Effector memory CD8-positive, alpha-beta T cell (primary cell): ENCODE results near the gene DGKG.

Experiments
- ATAC-seq: fragments of 150-1000 bp; cut with Tn5 transposase; replicated peaks from 2 replicates; pipeline ENCODE4 v1.10.0; 2021; ENCODE audit warnings: mild to moderate bottlenecking, moderate library complexity
- DNase-seq, 3 experiments: peaks; one replicate each; pipeline ENCODE4 v3.0.0; 2021
- H3K27ac Mint-ChIP-seq, 2 donors: one replicate each; pipeline ENCODE4 v1.8.0; 2022; ENCODE audit warnings: mild to moderate bottlenecking in 2 of 2, mixed read lengths in 2 of 2, moderate library complexity in 2 of 2
- H3K27me3 Mint-ChIP-seq, 2 donors: one replicate each; pipeline ENCODE4 v1.8.0; 2022; ENCODE audit warnings: mixed read lengths in 2 of 2
- H3K36me3 Mint-ChIP-seq: one replicate; pipeline ENCODE4 v1.8.0; 2022; ENCODE audit warnings: mild to moderate bottlenecking, moderate library complexity, mixed read lengths; ENCODE audit not compliant: insufficient read depth
- H3K4me1 Mint-ChIP-seq, 2 donors: one replicate each; pipeline ENCODE4 v1.8.0; 2022; ENCODE audit warnings: low read depth in 2 of 2, mixed read lengths in 2 of 2
- H3K4me3 Mint-ChIP-seq, 2 donors: one replicate each; pipeline ENCODE4 v1.8.0; 2022; ENCODE audit warnings: mild to moderate bottlenecking in 2 of 2, mixed read lengths in 2 of 2, moderate library complexity in 2 of 2
- H3K9me3 Mint-ChIP-seq, 2 donors: one replicate each; pipeline ENCODE4 v1.8.0; 2022; ENCODE audit warnings: mixed read lengths in 2 of 2

Gene DGKG

DNA sequence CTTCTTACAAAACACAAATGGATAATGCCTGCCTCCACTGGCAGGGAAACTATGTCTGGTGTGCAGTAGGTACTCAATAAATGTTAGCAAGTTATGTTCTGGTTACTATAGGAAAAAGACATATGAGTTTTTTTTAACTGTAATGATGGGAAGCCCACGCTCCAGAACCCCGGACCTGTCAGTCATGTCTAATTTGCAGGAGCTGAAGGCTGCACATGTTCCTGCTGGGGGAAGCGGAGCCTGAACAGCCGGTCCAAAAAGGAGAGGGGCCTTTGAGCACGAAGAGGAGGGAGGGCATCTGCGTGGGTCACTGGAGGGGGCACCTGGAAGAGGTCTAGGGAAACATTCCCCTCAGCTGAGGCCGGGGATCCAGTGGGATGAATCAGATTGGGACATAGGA is 113.2 kb downstream of the DGKG start:
- no peak for DNase-seq
- H3K36me3 Mint-ChIP-seq = no peaks in the 10 kb centered on the region
- no peaks in the 10 kb centered on the region for H3K9me3 Mint-ChIP-seq
- no peak for ATAC-seq
- peaks cover 46 to 76% of the 10 kb centered on the region in 2 donors for H3K27me3 Mint-ChIP-seq
- no peak overlapping the region for H3K4me3 Mint-ChIP-seq
- no peaks in the 10 kb centered on the region for H3K4me1 Mint-ChIP-seq
- no peak overlapping the region for H3K27ac Mint-ChIP-seq

DNA sequence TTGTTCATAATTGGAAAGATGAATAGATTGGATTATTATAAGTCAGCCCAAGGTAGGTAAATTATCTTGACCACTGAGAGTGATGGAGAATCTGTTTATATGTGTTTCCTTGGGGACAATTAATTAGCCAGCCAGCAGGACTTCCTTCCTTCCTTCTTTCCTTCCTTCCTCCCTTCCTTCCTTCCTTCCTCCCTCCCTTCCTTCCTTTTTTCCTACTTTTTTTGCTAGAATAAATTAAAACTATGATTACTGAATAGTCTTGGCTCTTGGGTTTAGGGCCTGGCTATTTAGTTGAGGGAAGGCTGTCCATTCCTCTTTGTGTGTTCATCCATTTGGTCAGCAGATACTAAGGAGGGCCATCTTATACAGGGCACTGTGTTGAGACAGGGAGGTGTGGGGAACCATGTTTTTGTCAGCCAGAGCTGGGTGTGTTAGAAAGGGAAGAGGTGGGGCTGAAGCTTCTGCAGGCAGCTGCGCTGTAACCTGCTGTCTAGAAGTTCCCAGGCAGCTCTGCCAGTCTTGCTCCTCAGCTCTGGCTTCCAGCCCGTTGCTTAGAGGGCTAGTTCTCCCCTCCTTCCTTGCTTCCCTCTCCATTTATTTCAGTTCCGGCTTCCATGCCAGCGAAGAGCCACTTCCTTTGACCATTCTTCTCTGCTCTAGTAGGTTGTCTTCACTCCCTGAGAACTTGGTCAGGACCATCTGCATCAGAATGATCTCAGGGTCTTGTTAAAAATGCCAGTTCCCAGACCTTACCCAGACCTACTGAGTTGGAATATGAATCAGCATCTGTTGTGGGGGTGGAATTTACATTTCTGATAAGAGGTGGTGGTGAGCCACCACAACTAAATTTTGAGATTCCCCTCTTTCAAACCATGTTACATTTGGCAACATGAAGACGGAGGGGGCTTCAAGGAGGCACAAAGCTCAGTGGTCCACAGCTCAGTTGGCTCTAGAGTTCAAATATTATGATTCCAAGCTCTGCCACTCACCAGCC is 113.9 kb downstream of the DGKG start:
- H3K27me3 Mint-ChIP-seq = peaks cover 47 to 81% of the 10 kb centered on the region in 2 donors
- H3K4me1 Mint-ChIP-seq = no peaks in the 10 kb centered on the region
- H3K36me3 Mint-ChIP-seq = no peaks in the 10 kb centered on the region
- ATAC-seq = no peak
- H3K9me3 Mint-ChIP-seq = no peaks in the 10 kb centered on the region
- DNase-seq = no peak
- H3K27ac Mint-ChIP-seq = no peak overlapping the region
- no peak overlapping the region for H3K4me3 Mint-ChIP-seq

DNA sequence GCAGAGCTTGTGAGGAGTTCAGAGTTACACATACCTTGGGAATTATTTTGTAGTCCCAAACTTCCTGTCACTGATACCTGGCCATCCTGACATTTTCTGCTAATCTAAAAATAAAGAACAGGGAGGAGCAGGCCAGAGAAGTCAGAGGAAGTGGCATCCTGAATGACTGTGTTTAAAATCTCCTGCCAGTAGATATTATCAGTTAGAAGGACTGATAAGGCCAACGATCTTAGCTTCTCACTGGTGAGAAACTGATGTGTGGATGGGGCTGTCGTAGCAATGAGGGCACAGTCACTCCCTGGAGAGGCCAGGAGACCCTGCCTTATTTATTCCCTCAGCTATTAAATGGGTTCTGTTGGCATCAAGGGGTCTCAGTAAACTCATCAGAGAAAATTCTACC is 115.1 kb downstream of the DGKG start:
- Mint-ChIP-seq H3K27ac (no peak overlapping the region), H3K4me3 (no peak overlapping the region), H3K4me1 (peaks cover 0 to 7% of the 10 kb centered on the region in 2 donors), H3K9me3 (no peaks in the 10 kb centered on the region), H3K27me3 (peaks cover 47 to 81% of the 10 kb centered on the region in 2 donors), H3K36me3 (peaks cover 3% of the 10 kb centered on the region)
- DNase-seq (no peak), ATAC-seq (no peak)

DNA sequence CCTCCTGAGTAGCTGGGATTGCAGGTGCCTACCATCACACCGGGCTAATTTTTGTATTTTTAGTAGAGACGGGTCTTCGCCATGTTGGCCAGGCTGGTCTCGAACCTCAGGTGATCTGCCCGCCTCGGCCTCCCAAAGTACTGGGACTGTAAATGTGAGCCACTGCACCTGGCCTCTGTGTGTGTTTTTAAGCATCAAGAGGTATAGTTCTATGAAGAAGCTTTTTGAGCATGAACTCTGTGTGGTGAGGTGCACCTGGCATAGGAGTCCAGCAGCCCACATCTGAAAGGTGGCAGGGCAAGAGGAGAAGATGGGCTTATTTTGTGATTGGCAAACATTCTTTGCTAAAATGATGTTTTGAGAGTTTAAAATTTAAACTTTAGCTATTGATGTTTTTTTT is 118.0 kb downstream of the DGKG start:
- Mint-ChIP-seq H3K27ac (no peak overlapping the region), H3K9me3 (no peaks in the 10 kb centered on the region), H3K36me3 (peaks cover 3% of the 10 kb centered on the region), H3K4me3 (no peak overlapping the region), H3K4me1 (peaks cover 0 to 8% of the 10 kb centered on the region in 2 donors), H3K27me3 (peaks cover 31 to 52% of the 10 kb centered on the region in 2 donors)
- ATAC-seq (no peak), DNase-seq (no peak)

DNA sequence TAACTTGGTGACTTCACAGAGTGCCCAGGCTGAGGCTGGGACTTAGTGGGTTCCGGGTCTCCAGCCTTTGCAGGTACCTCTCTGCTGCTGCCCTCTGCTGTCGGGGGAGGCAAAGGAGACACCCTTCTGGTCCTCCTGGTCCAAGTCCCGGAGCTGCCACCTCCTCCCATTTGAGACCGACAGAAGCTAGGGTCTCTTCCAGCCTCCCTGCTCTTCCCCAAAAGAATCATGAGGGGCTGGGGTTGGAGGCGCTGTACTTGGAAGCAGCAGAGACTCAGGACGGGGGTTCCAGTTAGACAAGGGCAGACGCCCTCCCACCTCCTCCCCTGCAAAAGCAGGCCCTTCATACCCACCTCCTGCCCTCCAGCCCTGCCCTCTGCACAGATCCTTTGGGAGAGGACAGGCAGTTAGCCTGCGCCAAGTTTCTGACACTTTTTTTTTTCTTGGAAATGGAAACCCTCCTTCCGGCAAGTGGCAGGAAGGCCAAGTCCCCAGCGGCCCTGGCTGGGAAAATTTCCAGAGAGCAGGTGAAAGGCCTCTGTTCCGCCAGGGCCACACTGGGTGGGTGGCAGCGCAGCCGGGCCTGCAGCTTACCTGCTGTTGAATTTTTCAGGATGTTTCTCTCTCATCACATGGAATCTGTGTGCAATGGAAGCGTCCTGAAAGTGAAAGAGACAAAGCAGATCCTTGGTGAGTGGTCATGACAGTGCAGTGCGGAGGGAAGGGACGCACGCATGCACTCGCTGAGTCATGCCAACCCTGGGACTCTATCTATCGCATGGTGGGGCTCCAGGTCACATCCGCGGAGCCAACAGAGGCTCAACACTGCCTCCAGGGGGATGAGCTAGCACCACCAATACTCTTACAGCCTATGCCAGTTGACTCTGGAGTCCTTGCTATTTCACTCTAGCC is 119.9 kb downstream of the DGKG start:
- Mint-ChIP-seq H3K36me3 (peaks cover 3% of the 10 kb centered on the region), H3K9me3 (no peaks in the 10 kb centered on the region), H3K27ac (peak overlapping the region in 1 of 2 donors; percentile 29), H3K4me3 (no peak overlapping the region), H3K4me1 (peaks cover 0 to 8% of the 10 kb centered on the region in 2 donors), H3K27me3 (peaks cover 15 to 34% of the 10 kb centered on the region in 2 donors)
- peak; percentile 11 to 17 (median 13) for DNase-seq
- ATAC-seq = peak; percentile 66

DNA sequence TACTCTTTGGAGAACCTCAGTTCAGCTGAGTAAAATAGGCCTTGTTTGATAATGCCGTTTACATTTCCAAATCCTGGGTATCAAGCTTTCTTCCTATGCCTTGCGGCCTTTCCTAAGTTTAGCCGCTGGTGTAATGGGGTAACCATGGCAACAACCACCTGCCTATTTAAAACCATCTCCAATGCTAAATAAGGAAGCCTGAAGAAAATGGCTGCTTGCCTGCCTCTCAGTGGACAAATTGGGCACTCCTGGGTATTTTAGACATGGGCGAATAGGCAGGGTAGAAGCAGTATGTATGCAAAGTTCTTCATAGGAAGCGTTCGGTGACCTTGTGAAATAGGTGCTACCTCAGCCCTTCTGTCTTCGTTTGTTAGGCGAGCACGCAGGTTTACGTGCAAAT is 122.7 kb downstream of the DGKG start:
- no peak overlapping the region for H3K27ac Mint-ChIP-seq
- peaks cover 3% of the 10 kb centered on the region for H3K36me3 Mint-ChIP-seq
- peaks cover 7 to 10% of the 10 kb centered on the region in 2 donors for H3K4me1 Mint-ChIP-seq
- peaks cover 4 to 9% of the 10 kb centered on the region in 2 donors for H3K27me3 Mint-ChIP-seq
- no peak for DNase-seq
- ATAC-seq = no peak
- H3K9me3 Mint-ChIP-seq = no peaks in the 10 kb centered on the region
- H3K4me3 Mint-ChIP-seq = no peak overlapping the region

DNA sequence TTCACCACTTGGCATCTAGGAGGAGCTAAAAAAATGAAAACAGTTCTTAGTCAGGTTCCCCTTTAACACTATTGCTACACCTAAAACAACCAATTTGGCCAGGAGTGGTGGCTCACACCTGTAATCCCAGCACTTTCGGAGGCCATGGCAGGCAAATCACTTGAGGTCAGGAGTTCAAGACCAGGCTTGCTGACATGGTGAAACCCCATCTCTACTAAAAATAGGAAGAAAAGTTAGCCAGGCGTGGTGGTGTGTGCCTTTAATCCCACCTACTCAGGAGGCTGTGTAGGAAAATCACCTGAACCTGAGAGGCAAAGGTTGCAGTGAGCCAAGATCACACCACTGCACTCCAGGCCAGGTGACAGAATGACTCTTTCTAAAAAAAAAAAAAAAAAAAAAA is 124.1 kb downstream of the DGKG start:
- H3K27me3 Mint-ChIP-seq = peaks cover 2 to 4% of the 10 kb centered on the region in 2 donors
- H3K4me3 Mint-ChIP-seq = no peak overlapping the region
- peaks cover 7 to 10% of the 10 kb centered on the region in 2 donors for H3K4me1 Mint-ChIP-seq
- H3K9me3 Mint-ChIP-seq = no peaks in the 10 kb centered on the region
- DNase-seq (no peak), ATAC-seq (no peak)
- no peak overlapping the region for H3K27ac Mint-ChIP-seq
- H3K36me3 Mint-ChIP-seq = peaks cover 3% of the 10 kb centered on the region

DNA sequence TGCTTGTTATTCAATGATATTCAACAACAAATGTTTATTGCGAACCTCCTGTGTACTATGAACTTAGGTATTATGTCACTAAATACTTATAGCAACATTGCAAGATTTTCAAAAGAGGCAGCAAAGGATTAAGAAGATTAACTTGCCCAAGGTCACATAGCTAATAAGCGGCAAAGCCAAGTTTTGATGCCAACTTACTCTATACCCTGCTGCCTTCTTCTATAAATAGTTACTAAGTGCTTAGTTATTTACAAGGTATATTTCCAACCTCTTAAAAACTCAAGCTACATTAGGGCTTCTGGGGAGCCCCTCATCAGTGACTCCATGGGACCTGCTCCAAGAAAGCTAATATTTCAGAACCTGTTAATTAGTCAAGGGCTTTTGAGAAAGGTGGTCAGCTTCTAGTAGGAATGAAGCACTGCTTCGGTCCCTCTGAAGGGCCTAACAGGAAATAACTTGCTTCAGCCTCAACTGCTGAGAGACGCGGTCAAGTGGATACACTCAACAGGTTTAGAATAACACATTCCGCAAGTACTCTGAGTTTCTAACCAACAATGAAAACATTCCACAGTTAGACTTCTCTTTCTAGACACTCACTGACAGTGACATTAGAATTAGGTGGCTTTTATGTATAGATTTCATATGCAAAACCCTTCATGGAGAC is 125.5 kb downstream of the DGKG start:
- no peak overlapping the region for H3K4me3 Mint-ChIP-seq
- no peaks in the 10 kb centered on the region for H3K9me3 Mint-ChIP-seq
- H3K27ac Mint-ChIP-seq = no peak overlapping the region
- peaks cover 2 to 7% of the 10 kb centered on the region in 2 donors for H3K4me1 Mint-ChIP-seq
- H3K27me3 Mint-ChIP-seq = peaks cover 5 to 8% of the 10 kb centered on the region in 2 donors
- ATAC-seq (no peak), DNase-seq (no peak)
- no peaks in the 10 kb centered on the region for H3K36me3 Mint-ChIP-seq

DNA sequence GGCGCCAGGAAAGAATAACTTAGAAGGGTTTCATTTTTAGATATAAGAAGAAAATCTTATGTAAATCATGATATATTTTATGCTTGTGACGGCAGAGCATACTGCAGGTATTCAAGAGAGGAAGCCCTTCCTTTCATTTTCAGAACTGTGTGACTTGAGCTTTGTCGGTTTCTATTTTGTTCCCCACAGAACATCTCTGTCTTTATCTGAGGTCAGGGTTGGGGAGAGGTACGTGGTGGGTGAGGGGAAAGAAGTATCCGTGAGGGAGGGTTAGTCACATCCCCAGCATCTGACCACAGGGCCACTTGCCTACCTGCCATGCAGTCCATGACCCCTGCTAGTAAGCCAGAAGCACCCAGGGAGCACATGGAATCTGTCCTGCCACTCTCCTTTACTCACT is 126.5 kb downstream of the DGKG start:
- peak; percentile 39 for ATAC-seq
- Mint-ChIP-seq H3K4me3 (peak overlapping the region in 1 of 2 donors; percentile 13), H3K9me3 (no peaks in the 10 kb centered on the region), H3K27me3 (peaks cover 5 to 17% of the 10 kb centered on the region in 2 donors), H3K4me1 (peaks cover 2 to 7% of the 10 kb centered on the region in 2 donors), H3K27ac (peak overlapping the region in 1 of 2 donors; percentile 36), H3K36me3 (no peaks in the 10 kb centered on the region)
- no peak for DNase-seq

DNA sequence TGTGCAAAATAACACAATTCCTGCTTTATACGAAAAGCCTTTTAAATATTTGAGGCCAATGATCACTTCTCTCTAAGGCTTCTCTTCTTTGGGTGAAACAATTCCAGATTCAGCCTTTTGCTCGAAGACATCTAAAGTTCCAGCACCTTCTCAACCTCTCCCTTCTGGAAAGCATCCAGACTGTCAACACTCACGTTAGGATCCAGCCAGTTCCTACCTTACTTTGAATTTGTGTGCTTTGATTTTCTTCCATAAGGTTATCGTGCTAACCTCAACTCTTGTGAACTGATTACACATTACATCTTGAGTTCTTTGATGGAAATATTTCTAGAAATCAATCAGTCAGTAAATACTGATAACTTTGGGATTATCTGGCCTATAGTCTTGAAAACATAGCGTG is 127.9 kb downstream of the DGKG start:
- ATAC-seq (no peak), DNase-seq (no peak)
- peaks cover 2 to 7% of the 10 kb centered on the region in 2 donors for H3K4me1 Mint-ChIP-seq
- no peaks in the 10 kb centered on the region for H3K36me3 Mint-ChIP-seq
- H3K4me3 Mint-ChIP-seq = no peak overlapping the region
- H3K27ac Mint-ChIP-seq = no peak overlapping the region
- H3K9me3 Mint-ChIP-seq = no peaks in the 10 kb centered on the region
- H3K27me3 Mint-ChIP-seq = peaks cover 17 to 28% of the 10 kb centered on the region in 2 donors

DNA sequence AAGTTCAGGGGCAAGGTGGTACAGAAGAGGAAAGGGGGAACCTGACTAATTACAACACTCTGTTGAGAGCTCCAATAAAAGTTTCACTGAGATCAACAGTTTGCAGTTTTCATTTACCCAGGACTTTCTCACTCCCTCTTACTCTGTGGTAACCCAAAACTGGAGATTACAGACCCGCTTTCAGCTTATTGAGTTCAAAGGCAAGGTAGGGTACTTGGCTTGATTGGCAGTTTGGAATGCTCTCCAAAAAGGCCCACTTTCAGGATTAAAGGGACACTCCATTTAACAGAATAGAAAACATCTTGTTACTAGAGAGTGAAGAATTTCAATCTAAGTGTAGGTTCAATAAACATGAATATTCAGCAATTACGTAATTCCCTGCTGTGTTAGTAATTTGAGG is 135.6 kb downstream of the DGKG start:
- Mint-ChIP-seq H3K9me3 (no peaks in the 10 kb centered on the region), H3K36me3 (peaks cover 2% of the 10 kb centered on the region), H3K4me3 (no peak overlapping the region), H3K4me1 (no peaks in the 10 kb centered on the region), H3K27me3 (peaks cover 51 to 76% of the 10 kb centered on the region in 2 donors), H3K27ac (no peak overlapping the region)
- ATAC-seq (no peak), DNase-seq (no peak)

DNA sequence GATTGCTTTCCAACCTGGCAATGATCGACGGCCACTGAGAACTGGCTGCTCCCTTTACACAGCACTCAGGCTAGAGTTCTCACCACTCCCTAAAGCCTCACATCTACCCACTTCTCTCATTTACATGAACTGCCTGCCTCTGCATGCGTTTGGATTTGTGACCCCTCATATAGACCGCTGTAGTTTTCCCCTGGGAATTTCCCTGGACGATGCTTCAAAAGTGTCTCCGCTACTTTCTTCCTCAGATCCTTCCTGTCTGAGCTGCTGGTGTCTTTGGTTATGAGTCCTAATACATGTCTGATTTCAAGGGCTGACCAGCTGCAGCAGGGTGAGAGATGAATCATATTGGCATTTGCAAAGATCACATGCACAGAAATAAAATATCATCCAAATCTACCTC is 136.4 kb downstream of the DGKG start:
- DNase-seq (no peak), ATAC-seq (no peak)
- H3K9me3 Mint-ChIP-seq = no peaks in the 10 kb centered on the region
- no peak overlapping the region for H3K27ac Mint-ChIP-seq
- no peaks in the 10 kb centered on the region for H3K4me1 Mint-ChIP-seq
- peaks cover 51 to 77% of the 10 kb centered on the region in 2 donors for H3K27me3 Mint-ChIP-seq
- peaks cover 2% of the 10 kb centered on the region for H3K36me3 Mint-ChIP-seq
- H3K4me3 Mint-ChIP-seq = no peak overlapping the region

DNA sequence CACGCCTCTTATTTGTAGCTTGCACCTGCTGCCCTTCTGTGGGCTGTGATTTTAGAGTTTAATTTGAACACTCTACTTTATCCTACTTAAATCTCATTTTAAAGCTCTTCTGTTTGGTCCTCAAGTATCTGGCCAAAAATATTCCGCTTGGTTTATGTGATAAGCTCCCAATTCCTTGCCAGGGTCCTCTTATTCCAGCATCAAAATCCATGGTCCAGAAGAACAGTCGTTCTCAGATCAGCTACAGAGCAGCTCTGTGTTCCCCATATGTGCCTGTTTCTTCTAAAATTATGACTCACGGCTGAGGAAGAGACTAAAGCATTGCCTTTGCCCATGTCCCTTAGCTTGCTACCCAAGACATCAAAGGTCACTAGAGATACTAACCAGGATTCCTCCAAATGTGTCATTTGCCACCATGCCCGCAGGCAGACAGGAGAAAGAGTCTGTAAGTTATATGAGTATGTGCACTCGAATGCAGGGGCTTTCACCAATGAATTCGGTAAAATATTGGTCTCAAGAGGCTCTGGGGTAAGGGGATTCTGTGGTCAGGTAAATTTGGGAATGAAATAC is 137.9 kb downstream of the DGKG start:
- Mint-ChIP-seq H3K9me3 (no peaks in the 10 kb centered on the region), H3K4me3 (no peak overlapping the region), H3K27ac (no peak overlapping the region), H3K27me3 (peaks cover 39 to 69% of the 10 kb centered on the region in 2 donors), H3K4me1 (no peaks in the 10 kb centered on the region), H3K36me3 (peaks cover 2% of the 10 kb centered on the region)
- ATAC-seq (no peak), DNase-seq (no peak)
